Endothelial cell of umbilical vein (primary cell): ENCODE measurements around the gene ALB.

Experiments
- EZH2 ChIP-seq: IDR thresholded peaks from 2 replicates; pipeline ENCODE4 v1.6.1; 2012; ENCODE audit warnings: borderline replicate concordance, low read depth, mild to moderate bottlenecking, moderate library complexity, low read length, inconsistent platforms; ENCODE audit not compliant: severe bottlenecking
- MYC ChIP-seq: IDR thresholded peaks from one replicate; pipeline ENCODE4 v1.6.1; 2011; ENCODE audit warnings: mild to moderate bottlenecking, low read depth, low read length
- POLR2A ChIP-seq: IDR thresholded peaks from 2 replicates; pipeline ENCODE4 v1.6.1; 2012; ENCODE audit warnings: low read depth, mild to moderate bottlenecking, control low read depth, low read length
- POLR2AphosphoS5 ChIP-seq: IDR thresholded peaks from 2 replicates; pipeline ENCODE4 v1.6.1; 2012; ENCODE audit warnings: low read depth, mild to moderate bottlenecking, control low read depth, low read length, moderate library complexity; ENCODE audit not compliant: insufficient read depth
- TF ChIP-seq, protein P1 (sequence below), 2 donors: IDR thresholded peaks; 1 replicate in 1 of 2; 2 replicates in 1 of 2; pipeline ENCODE4 v1.5.1; 2011; ENCODE audit warnings: low read length in 2 of 2, mild to moderate bottlenecking in 2 of 2, moderate library complexity in 2 of 2, control low read depth in 1 of 2, inconsistent platforms in 1 of 2, low read depth in 1 of 2; ENCODE audit not compliant: insufficient read depth in 1 of 2; ENCODE audit errors: extremely low read depth in 1 of 2
- TF ChIP-seq, protein P2 (sequence below): IDR thresholded peaks from 2 replicates; pipeline ENCODE4 v1.6.1; 2011; ENCODE audit not compliant: insufficient read depth, insufficient read length

DNA sequence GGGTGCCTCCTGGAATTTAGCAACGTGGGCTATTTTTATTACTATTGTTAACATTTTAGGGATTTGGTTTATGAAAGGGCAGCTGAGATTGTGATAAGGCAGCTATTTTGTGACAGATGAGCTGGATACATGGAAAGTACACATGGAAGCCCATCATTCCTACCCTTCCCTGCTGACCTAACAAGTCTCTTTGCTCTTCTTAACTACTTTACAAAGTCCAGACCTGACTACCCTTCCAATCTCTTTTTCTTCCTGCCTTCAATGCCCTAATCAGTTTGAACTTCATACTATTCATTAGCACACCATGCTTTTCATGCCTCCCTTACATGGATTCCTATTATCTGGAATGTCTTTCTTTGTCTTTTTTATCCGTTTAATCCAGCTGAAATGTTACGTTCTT lies 22.6 kb downstream of the ALB start:
- TF ChIP-seq MYC (no peak), POLR2AphosphoS5 (no peak), POLR2A (no peak), EZH2 (no peak)
- TF ChIP-seq, protein P1, sequence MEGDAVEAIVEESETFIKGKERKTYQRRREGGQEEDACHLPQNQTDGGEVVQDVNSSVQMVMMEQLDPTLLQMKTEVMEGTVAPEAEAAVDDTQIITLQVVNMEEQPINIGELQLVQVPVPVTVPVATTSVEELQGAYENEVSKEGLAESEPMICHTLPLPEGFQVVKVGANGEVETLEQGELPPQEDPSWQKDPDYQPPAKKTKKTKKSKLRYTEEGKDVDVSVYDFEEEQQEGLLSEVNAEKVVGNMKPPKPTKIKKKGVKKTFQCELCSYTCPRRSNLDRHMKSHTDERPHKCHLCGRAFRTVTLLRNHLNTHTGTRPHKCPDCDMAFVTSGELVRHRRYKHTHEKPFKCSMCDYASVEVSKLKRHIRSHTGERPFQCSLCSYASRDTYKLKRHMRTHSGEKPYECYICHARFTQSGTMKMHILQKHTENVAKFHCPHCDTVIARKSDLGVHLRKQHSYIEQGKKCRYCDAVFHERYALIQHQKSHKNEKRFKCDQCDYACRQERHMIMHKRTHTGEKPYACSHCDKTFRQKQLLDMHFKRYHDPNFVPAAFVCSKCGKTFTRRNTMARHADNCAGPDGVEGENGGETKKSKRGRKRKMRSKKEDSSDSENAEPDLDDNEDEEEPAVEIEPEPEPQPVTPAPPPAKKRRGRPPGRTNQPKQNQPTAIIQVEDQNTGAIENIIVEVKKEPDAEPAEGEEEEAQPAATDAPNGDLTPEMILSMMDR (IDR thresholded peaks at IDR 0.05; ENCODE audit: extremely low read depth in 1 of 2, insufficient read depth in 1 of 2, low read depth in 1 of 2, low read length in 2 of 2), result no peak
- TF ChIP-seq, protein P2, sequence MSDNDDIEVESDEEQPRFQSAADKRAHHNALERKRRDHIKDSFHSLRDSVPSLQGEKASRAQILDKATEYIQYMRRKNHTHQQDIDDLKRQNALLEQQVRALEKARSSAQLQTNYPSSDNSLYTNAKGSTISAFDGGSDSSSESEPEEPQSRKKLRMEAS, result no peak
